ENCODE measurements around the gene MAPKAPK3. TPM values are rescaled to one million over a fixed set of nuclear protein-coding genes. Genes with fewer than 3 reads are reported as not detected.

The MAPKAPK3 gene
- total and polyA plus RNA-seq, 2 donors from 2014 or later = 68.0 to 75.8 TPM

DNA sequence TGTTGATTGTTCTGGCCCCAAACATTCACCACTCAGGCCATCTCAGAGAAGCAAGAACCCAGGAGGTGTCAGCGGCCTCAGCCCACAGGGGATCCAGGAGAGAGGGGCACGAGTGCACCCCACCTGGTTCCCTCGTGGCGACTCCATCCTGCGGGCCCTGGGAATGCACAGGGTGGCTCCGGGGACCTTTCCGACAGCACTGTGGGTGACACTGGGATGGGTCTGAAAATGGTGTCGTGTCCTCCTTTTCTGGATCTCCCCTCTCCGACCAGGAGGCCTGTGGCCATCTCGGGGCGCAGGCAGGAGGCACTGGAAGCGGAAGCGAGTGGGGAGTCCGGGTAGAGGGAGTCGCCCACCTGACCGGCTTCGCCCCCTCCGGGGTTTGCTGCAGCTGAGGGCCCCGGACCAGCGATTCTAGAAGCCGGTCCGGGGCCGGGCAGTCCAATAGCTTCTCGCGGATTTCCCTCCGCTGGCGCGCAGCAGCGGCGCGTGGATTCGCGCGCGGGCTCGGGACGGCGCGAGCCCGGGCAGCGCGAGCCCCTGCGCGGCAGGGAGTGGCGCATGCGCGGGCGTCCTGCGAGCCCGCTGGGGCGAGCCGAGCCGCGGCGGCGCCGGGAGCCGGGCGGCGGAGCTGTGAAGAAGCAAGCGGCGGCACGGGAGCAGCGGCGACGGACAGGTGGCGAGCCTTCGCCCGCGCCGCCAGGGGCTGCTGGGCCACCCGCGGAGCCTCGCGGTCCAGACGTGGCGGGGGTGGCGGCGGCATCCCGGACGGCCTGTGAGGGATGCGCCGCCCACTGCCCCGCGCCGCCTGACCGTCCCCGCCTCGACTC lies 57.6 kb downstream of the MAPKAPK3 start, which contains the start of gene DOCK3:
TSS of gene DOCK3 (plus strand) at position 579 of the 830 bp plus-strand sequence. CDS start 337 bp downstream, outside the sequence.
- H3K27ac ChIP-seq (ENCODE audit: low read depth in 2 of 2, low read length in 2 of 2) = no peak within 1 kb of the TSS
- peak within 1 kb of the TSS in 2 of 3 donors; percentile 16 to 25 for H3K4me3 ChIP-seq (ENCODE audit: low read length in 3 of 3)
- no peaks in the 10 kb centered on the region for H3K4me1 ChIP-seq (ENCODE audit: control insufficient read depth in 2 of 3, insufficient read depth in 2 of 3, low read depth in 1 of 3, low read length in 3 of 3)
- no peaks in the 10 kb centered on the region for H3K36me3 ChIP-seq (ENCODE audit: control insufficient read depth in 2 of 3, insufficient read depth in 3 of 3, low read length in 3 of 3)
- no peaks in the 10 kb centered on the region for H3K9me3 ChIP-seq (ENCODE audit: control insufficient read depth in 2 of 3, insufficient read depth in 1 of 3, low read length in 3 of 3)
- H3K9ac ChIP-seq (ENCODE audit: low read length in 3 of 3) = peak within 1 kb of the TSS in 1 of 3 donors; percentile 22
- DNase-seq (peak; percentile 63 to 84 (median 78)), FAIRE-seq (no peak)
- H3K27me3 ChIP-seq (ENCODE audit: control insufficient read depth, insufficient read depth, low read length) = peaks cover 36% of the 10 kb centered on the region
- intact Hi-C loops (cut with DNase I) = no loop called here
- TF ChIP-seq, protein P1, sequence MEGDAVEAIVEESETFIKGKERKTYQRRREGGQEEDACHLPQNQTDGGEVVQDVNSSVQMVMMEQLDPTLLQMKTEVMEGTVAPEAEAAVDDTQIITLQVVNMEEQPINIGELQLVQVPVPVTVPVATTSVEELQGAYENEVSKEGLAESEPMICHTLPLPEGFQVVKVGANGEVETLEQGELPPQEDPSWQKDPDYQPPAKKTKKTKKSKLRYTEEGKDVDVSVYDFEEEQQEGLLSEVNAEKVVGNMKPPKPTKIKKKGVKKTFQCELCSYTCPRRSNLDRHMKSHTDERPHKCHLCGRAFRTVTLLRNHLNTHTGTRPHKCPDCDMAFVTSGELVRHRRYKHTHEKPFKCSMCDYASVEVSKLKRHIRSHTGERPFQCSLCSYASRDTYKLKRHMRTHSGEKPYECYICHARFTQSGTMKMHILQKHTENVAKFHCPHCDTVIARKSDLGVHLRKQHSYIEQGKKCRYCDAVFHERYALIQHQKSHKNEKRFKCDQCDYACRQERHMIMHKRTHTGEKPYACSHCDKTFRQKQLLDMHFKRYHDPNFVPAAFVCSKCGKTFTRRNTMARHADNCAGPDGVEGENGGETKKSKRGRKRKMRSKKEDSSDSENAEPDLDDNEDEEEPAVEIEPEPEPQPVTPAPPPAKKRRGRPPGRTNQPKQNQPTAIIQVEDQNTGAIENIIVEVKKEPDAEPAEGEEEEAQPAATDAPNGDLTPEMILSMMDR (IDR thresholded peaks at IDR 0.05; ENCODE audit: borderline replicate concordance, extremely low read depth, insufficient read depth) = no peak

DNA sequence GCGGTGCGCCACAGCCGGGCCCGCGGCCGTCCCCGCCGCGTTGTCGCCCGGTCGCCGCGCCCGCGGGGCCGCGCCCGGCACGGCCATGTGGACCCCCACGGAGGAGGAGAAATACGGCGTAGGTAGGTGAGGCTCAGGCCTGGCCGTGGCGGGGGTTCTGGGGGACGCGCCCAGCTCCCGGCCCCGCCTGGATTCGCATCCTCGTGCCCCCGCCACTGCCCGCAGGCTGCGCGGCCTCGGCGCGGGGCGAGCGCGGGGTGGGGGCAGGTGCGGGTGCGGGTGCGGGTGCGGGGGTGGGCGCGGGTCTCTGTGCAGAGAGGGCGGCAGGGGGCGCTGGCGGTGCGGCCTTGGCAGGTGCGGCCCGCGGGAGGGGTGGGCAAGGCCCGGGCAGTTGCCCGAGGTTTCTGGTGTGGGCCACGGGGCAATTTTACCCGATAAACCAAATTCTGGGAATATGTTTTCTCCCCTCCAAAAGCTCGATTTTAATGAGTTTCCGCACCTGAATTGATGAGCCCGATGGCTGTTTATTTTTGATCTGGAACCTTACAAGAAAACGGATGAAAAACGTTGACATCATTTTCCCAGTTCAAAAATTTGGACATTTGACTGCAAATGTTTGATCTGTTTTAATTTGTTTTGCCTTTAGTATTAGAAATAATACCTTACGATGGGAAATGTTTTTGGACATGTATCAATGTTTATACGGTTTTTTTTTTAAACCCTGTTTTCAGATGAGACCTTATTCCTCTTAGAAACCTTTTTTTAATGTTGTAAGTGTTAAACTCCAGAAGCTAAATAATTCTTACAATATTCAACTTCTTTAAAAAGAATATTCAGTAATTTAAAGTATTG lies 58.5 kb downstream of the MAPKAPK3 start:
- TF ChIP-seq, protein P1 (IDR thresholded peaks at IDR 0.05; ENCODE audit: borderline replicate concordance, extremely low read depth, insufficient read depth) = peak; percentile 18
- Histone ChIP-seq H3K9ac (ENCODE audit: low read length in 3 of 3) (no peak overlapping the region), H3K9me3 (ENCODE audit: control insufficient read depth in 2 of 3, insufficient read depth in 1 of 3, low read length in 3 of 3) (no peaks in the 10 kb centered on the region), H3K36me3 (ENCODE audit: control insufficient read depth in 2 of 3, insufficient read depth in 3 of 3, low read length in 3 of 3) (no peaks in the 10 kb centered on the region), H3K27ac (ENCODE audit: low read depth in 2 of 2, low read length in 2 of 2) (no peak overlapping the region), H3K27me3 (ENCODE audit: control insufficient read depth, insufficient read depth, low read length) (peaks cover 36% of the 10 kb centered on the region), H3K4me1 (ENCODE audit: control insufficient read depth in 2 of 3, insufficient read depth in 2 of 3, low read depth in 1 of 3, low read length in 3 of 3) (no peaks in the 10 kb centered on the region), H3K4me3 (ENCODE audit: low read length in 3 of 3) (no peak overlapping the region)
- intact Hi-C loops (cut with DNase I) = no loop called here
- DNase-seq = peak; percentile 33 to 78 (median 65)
- no peak for FAIRE-seq

DNA sequence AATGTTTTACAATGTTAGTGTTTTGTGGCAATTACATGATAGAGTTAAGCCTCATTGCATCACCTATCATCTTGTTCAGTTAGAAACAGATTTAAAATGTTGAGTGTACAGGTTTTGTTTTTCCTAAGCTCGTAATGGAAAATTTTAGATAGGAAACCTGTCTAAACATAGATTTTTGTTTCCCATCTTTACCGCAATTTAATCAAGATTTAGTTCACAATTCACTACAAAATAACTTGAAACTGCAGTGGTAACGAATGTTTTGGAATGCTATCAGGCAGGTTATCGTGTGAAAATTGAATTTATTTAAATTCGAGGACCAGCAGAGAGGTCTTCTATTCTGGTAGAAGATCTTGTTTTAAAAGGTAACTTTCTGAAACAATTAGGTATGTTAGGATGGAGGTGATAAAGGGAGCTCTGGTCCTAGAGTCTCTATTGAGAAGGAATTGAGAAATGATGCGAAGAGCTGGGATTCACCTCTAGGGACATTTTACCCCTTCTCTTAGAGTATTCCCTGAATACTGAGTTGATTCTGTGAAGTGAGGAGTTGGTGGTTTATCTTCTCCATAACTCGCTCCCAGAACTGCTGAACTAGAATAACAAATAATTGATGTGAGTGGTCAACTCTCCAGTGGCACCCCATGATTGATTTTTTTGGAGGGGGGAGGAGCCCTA lies 59.2 kb downstream of the MAPKAPK3 start:
- no peak for FAIRE-seq
- TF ChIP-seq, protein P1 (IDR thresholded peaks at IDR 0.05; ENCODE audit: borderline replicate concordance, extremely low read depth, insufficient read depth) = no peak

More for the DNA sequence above, 59.2 kb downstream of the MAPKAPK3 start:
- no peak overlapping the region for H3K4me3 ChIP-seq (ENCODE audit: low read length in 3 of 3)
- DNase-seq = no peak
- H3K9me3 ChIP-seq (ENCODE audit: control insufficient read depth in 2 of 3, insufficient read depth in 1 of 3, low read length in 3 of 3) = no peaks in the 10 kb centered on the region
- no peak overlapping the region for H3K9ac ChIP-seq (ENCODE audit: low read length in 3 of 3)
- intact Hi-C loops (cut with DNase I) = no loop called here
- H3K27me3 ChIP-seq (ENCODE audit: control insufficient read depth, insufficient read depth, low read length) = peaks cover 36% of the 10 kb centered on the region
- no peaks in the 10 kb centered on the region for H3K36me3 ChIP-seq (ENCODE audit: control insufficient read depth in 2 of 3, insufficient read depth in 3 of 3, low read length in 3 of 3)
- no peak overlapping the region for H3K27ac ChIP-seq (ENCODE audit: low read depth in 2 of 2, low read length in 2 of 2)
- no peaks in the 10 kb centered on the region for H3K4me1 ChIP-seq (ENCODE audit: control insufficient read depth in 2 of 3, insufficient read depth in 2 of 3, low read depth in 1 of 3, low read length in 3 of 3)

Data from kidney (tissue), 14 donors.